HG03159 (cell line): ENCODE data around the gene HMGB4.

Experiments
- ATAC-seq: cut with Tn5 transposase; IDR thresholded peaks from one replicate; pipeline ENCODE4 v1.9.1; 2021; ENCODE audit warnings: mild to moderate bottlenecking, moderate library complexity; ENCODE audit not compliant: unreplicated experiment

HMGB4 gene

DNA sequence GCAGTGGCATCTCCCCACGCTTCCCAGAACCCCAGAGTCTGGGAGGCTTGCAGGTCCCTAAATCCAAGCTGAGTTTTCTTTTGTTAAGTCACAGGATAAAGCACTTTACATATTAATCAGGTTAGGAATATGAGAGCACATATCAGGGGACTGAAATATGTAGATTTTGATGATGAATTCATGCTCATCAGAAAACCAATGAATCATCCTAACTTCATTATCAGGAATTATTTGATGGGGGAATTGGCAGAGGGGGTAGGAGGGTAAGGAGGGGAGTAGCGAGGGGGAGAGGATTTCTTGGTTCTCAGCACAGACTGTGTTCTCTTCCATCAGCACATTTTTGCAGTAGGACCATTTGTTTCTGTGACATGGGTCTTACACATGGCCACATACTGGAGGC is 32.1 kb downstream of the HMGB4 start:
- ATAC-seq, result no peak

DNA sequence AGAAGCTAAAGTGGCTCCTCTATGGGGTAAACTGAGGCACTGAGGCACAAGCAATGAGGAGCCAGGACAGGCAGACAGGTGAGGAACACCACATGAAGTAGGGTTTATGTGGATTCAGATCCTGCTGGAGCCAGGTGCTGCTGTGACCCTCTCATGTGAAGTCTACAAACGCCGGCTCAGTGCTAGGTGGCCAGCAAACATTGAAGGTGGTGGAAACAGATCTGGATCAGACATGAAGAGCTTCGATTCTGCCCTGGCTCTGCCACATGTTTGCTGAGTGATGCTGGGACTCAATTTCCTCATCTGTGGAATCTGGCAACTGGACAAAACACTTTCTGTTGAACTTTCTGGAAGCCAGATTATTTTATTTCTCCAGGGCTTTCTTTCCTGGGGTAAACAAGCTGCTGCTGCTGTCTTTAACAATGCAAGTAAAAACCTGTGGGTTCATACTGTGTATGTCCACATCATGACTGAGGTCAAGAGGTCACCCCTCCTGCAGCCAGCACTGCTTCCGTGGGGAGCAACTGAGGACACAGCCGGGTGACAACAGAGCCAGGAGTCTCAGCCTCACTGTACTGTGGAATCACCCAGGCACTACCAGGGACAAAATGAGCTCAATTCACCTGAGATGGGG is 33.3 kb downstream of the HMGB4 start:
- ATAC-seq, result no peak

DNA sequence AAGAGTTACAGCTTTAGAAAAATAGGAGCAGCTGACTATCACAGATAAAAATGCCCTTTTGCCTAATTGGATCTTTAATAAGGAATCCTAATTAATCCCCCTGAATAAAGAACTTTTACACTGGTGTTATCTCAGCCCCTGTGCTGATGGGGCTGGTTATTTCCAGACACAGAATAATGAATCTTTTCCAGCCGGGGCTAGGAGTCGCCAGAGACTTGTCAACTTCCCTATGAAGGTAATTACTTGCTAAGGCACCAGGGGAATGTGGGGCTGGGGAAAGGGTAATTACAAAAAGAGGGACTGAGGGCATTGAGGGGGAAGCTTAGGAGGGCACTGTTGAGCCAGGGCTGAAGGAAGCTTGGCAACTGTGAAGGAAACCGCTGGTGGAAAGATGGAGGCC is 34.5 kb downstream of the HMGB4 start:
- no peak for ATAC-seq

DNA sequence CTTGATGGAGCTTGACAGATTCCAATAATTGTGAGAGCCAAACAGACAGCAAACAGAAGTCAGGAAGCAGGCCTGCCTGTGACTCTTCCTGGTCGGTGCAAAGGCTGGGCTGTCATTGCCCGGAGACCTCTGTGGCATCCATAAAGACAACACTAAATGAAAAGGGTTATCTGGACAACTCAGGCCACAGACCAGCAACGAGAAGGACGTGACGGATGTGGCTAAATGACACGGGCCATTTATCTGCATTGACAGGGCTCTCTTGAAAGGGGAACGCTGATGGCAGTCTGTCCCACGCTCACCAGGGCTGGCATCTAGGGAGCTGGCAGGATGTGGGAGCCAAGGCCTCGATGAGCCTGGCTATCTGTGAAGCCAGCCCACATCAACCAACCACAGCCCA is 35.0 kb downstream of the HMGB4 start:
- ATAC-seq, result no peak

DNA sequence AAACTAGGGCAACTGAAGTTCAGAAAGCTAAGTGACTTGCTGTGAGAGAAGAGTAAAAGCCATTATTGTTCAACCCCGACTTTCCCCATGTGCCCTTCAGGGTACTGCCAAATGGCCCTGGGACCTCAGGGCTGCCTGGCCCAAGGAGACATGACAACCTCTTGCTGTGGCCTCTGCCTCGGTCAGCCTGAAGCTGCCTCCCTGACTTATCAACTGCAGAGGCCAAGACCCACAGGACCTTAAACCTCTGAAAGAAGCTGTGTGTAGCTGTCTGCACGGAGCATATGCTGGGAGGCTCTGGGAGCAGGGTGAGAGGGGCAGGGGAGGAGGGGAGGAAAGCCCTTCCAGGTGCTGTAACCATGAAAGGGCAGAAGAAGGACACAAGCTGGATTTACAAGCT is 35.9 kb downstream of the HMGB4 start:
- ATAC-seq, result no peak

DNA sequence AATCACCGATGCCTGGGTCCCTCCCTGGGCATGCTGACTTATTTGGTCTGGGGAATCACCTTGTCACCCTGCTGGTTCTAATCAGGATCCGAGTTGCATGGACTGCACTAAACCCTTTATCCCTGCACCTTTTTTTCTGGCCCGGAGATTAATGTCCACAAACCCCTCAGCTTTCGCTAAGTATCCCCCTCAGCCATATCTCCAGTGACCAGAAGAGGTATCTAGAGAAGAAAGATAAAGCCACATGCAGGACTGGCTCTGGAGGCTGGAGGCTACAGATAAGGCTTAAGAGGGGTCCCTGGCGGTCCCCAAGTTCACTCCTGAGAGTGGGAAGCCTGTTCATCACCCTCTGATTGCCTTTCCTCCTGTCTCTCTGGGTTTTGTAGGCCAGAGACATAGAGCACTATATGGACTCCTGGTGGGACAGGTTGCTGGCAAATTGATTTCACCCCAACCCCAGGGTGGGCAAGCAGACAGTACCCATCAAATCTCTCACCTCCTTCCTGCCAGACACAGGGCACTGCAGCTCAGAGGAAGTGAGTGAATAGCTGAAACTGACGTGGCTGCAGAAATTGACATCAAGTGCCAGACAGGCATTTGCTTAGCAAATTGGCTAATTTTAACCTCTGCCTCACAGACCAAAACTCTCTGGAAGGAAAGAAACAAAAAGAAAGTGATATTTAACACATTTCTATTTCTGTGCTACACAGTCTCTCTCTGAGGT is 38.8 kb downstream of the HMGB4 start:
- peak; percentile 68 for ATAC-seq

DNA sequence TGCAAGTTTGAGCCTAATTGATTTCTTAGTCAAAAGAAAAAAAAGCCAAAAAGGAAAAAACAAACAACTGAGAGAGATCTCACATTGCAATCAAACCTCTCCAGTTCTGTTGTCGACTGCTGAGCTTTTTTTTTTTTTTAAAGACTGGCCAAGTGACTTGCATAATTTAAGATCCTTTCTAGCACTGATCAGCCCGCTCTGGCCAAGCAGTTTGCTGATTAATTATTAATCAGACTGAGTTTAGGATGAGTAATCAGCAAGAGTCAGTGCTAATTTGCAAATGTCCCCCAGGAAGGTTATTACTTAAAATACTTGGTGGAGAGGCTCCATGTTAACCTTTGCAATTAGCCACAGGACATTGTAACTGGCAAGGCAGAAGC is 39.3 kb downstream of the HMGB4 start:
- ATAC-seq, result peak; percentile 71

DNA sequence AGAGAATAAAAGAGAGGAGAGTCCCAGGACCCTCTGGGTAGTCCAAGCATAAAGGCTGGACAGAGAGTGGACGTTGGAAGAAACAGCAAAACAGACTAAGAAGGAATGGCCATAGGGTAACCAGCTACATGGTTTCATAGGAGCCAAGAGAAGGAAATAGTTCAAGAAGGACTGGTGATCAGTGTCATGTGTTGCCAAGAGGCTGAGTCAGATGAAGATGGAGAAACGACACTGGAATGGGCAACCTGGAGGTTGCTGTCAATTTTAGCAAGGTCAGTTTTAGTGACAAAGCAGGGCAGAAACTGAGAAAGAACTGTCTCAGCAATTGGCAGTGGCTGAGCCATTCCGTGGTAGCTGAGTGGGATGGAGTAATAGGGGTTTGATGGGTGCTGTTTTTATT is 41.4 kb downstream of the HMGB4 start:
- ATAC-seq, result no peak

DNA sequence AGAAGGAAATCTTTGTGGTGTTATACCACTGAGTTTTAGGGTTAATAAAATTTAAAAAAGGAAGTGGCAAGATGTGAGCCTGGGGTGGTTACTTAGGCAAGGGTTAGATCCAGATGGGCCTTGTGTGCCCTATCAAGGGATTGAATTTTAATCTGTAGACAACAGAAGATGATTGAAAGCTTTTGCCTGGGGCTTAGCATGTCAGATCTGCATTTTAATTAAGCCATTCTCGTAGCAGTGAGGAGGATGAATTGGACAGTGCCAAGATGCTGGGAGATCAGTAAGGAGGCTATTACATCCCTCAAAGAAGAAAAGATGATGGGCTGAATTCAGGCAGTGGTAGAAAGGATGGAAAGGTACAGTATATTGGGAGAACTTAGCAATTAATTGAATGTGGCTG is 42.3 kb downstream of the HMGB4 start:
- no peak for ATAC-seq

DNA sequence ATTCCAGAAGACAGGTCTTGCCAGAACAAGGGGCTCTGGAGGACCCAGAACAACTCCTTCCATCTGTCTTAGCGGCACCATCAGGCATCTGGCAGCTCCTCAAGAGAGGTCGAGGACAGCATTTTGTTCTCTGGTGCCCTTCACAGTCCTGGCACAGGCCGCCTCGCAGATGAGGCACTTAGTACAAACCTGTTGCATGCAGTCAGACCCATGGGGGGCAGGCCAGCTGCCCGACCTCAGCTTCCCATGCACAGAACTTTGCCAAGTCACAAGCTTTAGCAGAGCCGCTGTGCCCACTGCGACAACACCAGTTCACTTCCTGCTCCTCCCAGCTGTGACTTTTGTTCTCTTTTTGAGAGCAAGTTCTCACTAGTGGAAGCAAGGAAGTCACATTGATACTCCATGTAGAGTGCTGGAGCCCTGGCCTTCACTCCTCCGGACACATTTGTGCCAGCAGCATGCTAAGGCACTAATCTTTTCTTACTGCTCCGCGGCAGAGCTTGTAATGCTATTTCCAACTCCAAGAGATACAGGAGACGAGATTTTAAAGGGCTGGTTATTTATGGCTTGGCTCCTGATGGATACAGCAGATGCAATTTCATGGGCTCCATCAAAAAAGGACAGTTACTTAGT is 44.6 kb downstream of the HMGB4 start:
- ATAC-seq, result no peak
